ENCODE measurements around the gene MPRIP.
"Not testable (repeated sequence)": the region's sequence is repeated elsewhere in the genome, so short reads cannot be mapped to it uniquely, and the experiment has no call there.

MPRIP gene

GRCh38 chr17:17014748-17015124 lies 27.5 kb upstream of the MPRIP start:
- not testable (repeated sequence) for DNase-seq

- no peak for DNase-seq
Observed at GRCh38 chr17:17015230-17015629, 27.0 kb upstream of the MPRIP start.

GRCh38 chr17:17016199-17017197 lies 25.8 kb upstream of the MPRIP start:
- DNase-seq = not testable (repeated sequence)

GRCh38 chr17:17017343-17018014 lies 24.8 kb upstream of the MPRIP start:
- DNase-seq = no peak

GRCh38 chr17:17018021-17018441 lies 24.2 kb upstream of the MPRIP start:
- DNase-seq = no peak

- DNase-seq = no peak
Observed at GRCh38 chr17:17018612-17019429, 23.4 kb upstream of the MPRIP start.

- no peak for DNase-seq
Observed at GRCh38 chr17:17019430-17019762, 22.9 kb upstream of the MPRIP start.

GRCh38 chr17:17019891-17020456 lies 22.3 kb upstream of the MPRIP start:
- no peak for DNase-seq

GRCh38 chr17:17020821-17021193 lies 21.4 kb upstream of the MPRIP start:
- DNase-seq = no peak

- DNase-seq = no peak
Observed at GRCh38 chr17:17021194-17021863, 20.9 kb upstream of the MPRIP start.

- no peak for DNase-seq
Observed at GRCh38 chr17:17022011-17022410, 20.2 kb upstream of the MPRIP start.

- DNase-seq = no peak
Observed at GRCh38 chr17:17022456-17022855, 19.8 kb upstream of the MPRIP start.

- DNase-seq = no peak
Observed at GRCh38 chr17:17024778-17025300, 17.4 kb upstream of the MPRIP start.

- DNase-seq = no peak
Observed at GRCh38 chr17:17025621-17026020, 16.6 kb upstream of the MPRIP start.

- DNase-seq = no peak
Observed at GRCh38 chr17:17026163-17026562, 16.1 kb upstream of the MPRIP start.

- DNase-seq = no peak
Observed at GRCh38 chr17:17027442-17028058, 14.7 kb upstream of the MPRIP start.

- DNase-seq = peak; percentile 91
Observed at GRCh38 chr17:17028059-17028877, 14.0 kb upstream of the MPRIP start.

GRCh38 chr17:17028878-17029535 lies 13.2 kb upstream of the MPRIP start:
- no peak for DNase-seq

- DNase-seq = no peak
Observed at GRCh38 chr17:17029938-17030337, 12.3 kb upstream of the MPRIP start.

GRCh38 chr17:17030515-17031211 lies 11.6 kb upstream of the MPRIP start:
- DNase-seq = no peak

Measured in NCI-H1694 treated with DMSO at 0.1 percent for 48 hours (cell line).